Measurements from ENCODE around the gene ZNF662.

DNA sequence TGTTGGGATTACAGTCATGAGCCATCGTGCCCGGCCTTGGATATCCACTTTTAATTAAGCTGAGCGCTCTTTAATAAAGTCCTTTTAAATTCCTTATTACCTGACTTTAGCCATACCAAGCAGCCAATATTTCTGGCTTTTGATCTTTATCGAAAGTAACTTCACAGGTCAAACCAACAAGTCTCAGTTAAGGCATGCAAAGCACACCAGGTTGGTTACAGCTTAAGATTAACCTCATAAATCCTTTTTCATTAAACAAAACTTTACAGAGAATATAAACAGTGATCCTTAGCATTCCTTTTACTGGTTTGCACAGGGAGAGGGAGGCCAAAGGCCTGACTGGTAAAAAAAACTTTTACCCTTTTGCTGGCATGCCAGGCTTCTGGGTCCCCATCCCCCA is 17.7 kb downstream of the ZNF662 start:
- no peak for TF ChIP-seq EZH2 (IDR thresholded peaks at IDR 0.05; ENCODE audit: low read length, unreplicated experiment)
- TF ChIP-seq, protein P1, sequence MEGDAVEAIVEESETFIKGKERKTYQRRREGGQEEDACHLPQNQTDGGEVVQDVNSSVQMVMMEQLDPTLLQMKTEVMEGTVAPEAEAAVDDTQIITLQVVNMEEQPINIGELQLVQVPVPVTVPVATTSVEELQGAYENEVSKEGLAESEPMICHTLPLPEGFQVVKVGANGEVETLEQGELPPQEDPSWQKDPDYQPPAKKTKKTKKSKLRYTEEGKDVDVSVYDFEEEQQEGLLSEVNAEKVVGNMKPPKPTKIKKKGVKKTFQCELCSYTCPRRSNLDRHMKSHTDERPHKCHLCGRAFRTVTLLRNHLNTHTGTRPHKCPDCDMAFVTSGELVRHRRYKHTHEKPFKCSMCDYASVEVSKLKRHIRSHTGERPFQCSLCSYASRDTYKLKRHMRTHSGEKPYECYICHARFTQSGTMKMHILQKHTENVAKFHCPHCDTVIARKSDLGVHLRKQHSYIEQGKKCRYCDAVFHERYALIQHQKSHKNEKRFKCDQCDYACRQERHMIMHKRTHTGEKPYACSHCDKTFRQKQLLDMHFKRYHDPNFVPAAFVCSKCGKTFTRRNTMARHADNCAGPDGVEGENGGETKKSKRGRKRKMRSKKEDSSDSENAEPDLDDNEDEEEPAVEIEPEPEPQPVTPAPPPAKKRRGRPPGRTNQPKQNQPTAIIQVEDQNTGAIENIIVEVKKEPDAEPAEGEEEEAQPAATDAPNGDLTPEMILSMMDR (conservative IDR thresholded peaks at IDR 0.05; ENCODE audit: low read depth, low read length), result no peak

All from PC-3 (cell line).